Measurements from ENCODE around the gene PHF20.

PHF20 gene

DNA sequence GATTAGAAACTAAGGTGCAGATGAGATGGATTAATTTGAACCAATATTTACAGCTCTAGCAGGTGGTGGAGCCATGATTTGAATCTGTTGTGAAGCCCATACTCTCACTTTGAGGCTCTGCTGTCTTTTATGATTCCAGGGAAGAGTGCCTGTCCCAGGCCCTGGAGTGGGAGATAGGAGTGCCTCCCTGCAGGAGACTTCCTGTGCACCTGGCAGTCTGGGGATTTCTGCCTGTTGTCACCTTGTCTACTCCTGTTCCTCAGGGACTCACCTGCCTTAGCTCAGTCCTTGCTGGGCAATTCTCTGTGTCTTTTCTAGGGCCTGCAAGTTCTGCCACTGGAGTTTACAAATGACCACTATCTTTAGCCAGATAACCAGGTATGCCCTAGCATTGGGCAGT, 136.2 kb downstream of the PHF20 start:
- TF ChIP-seq, protein P1, sequence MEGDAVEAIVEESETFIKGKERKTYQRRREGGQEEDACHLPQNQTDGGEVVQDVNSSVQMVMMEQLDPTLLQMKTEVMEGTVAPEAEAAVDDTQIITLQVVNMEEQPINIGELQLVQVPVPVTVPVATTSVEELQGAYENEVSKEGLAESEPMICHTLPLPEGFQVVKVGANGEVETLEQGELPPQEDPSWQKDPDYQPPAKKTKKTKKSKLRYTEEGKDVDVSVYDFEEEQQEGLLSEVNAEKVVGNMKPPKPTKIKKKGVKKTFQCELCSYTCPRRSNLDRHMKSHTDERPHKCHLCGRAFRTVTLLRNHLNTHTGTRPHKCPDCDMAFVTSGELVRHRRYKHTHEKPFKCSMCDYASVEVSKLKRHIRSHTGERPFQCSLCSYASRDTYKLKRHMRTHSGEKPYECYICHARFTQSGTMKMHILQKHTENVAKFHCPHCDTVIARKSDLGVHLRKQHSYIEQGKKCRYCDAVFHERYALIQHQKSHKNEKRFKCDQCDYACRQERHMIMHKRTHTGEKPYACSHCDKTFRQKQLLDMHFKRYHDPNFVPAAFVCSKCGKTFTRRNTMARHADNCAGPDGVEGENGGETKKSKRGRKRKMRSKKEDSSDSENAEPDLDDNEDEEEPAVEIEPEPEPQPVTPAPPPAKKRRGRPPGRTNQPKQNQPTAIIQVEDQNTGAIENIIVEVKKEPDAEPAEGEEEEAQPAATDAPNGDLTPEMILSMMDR (IDR thresholded peaks at IDR 0.05; ENCODE audit: extremely low read depth, missing control alignments), result no peak
- no peak for DNase-seq (ENCODE audit: low spot score)

DNA sequence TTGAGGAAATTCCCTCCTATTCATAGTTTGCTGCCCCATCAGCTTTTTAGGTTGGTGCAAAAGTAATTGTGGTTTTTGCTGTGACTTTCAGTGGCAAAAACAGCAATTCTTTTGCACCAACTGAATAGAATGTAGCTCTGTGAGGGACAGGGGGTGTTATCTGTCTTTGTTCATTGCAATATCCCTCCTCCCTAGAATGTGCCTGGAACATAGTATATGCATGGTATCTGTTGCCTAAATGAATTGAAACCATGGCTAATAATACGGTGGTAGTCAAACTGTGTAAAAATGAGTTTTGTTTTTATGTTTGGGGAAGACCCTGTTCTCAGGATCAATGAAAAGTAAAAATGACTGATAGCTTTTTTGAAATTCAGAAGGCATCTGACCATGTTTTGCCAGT, 137.4 kb downstream of the PHF20 start:
- peak; percentile 12 for DNase-seq (ENCODE audit: low spot score)
- TF ChIP-seq, protein P1 (IDR thresholded peaks at IDR 0.05; ENCODE audit: extremely low read depth, missing control alignments), result no peak

DNA sequence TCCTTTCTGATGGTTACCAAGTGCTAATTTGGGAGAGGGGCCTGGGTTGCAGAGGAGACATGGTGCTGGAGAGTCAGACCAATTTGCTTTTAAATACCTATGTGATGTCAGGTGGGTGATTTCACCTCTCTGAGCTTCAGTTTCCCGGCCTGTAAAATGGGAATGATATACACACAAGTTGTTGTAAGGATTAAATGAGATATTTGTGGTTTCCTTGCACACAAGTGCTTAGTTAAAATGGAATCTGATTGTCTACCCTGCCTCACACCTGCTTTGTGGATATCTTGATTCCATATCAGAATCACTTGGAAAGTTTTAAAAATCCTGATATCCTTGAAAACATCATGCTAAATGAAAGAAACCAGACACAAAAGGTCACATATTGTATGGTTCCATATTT, 138.0 kb downstream of the PHF20 start:
- no peak for DNase-seq (ENCODE audit: low spot score)
- TF ChIP-seq, protein P1 (IDR thresholded peaks at IDR 0.05; ENCODE audit: extremely low read depth, missing control alignments), result no peak

DNA sequence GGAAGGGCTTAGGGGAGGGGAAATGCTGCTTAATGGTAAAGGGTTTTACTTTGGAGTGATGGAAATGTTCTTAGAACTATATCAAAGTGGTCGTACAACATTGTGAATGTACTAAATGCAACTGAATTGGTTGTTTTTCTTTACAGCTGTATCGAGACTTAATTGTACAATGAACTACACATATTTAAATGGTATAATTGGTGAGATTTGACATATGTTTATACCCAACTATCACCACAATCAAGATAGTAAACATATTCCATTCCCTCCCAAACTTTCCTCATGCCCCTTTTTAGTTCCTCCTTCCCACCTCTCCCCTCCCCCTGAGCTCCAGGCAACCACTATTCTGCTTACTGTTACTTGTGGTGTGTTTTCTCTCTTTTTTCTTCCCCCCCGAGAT, 138.4 kb downstream of the PHF20 start:
- DNase-seq (ENCODE audit: low spot score), result no peak
- TF ChIP-seq, protein P1 (IDR thresholded peaks at IDR 0.05; ENCODE audit: extremely low read depth, missing control alignments), result no peak

DNA sequence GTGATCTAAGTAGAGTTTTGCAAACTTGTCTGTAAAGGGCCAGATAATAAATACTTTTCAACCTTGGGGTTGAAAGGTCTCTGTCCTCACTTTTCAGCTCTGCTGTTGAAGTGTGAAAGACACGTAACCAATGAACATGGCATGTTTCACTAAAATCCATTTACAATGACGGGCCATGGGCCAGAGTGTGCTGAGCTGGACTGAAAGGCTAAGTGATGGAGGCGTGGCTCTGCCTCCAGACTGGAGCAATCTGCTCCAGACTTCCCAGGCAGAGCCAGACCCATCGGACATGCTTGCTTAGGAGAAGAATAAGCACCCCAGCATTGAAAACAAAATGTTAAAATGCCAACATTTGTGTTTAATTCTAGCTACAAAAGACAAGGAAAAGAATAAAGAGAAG, 141.1 kb downstream of the PHF20 start:
- DNase-seq (ENCODE audit: low spot score), result no peak
- TF ChIP-seq, protein P1 (IDR thresholded peaks at IDR 0.05; ENCODE audit: extremely low read depth, missing control alignments), result no peak

DNA sequence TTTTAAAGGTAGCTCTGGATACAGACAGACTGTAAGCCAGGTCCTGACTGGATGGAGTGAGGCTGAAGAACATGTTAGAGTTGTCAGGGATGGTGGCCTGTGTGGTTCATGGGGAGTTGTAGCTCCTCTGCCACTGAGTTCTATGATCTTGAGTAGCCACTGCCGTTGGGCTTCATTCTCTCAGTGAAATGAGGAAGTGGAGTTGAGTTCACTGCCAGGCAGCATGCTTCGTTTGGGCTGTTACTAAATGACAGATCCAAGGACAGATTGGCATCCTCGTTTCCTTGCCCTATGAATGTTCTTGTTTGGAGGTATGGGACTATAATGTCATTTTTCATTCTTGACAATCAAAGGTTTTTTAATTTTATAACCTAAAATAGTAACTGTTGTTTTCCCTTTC, 145.3 kb downstream of the PHF20 start:
- no peak for DNase-seq (ENCODE audit: low spot score)
- TF ChIP-seq, protein P1 (IDR thresholded peaks at IDR 0.05; ENCODE audit: extremely low read depth, missing control alignments), result no peak

DNA sequence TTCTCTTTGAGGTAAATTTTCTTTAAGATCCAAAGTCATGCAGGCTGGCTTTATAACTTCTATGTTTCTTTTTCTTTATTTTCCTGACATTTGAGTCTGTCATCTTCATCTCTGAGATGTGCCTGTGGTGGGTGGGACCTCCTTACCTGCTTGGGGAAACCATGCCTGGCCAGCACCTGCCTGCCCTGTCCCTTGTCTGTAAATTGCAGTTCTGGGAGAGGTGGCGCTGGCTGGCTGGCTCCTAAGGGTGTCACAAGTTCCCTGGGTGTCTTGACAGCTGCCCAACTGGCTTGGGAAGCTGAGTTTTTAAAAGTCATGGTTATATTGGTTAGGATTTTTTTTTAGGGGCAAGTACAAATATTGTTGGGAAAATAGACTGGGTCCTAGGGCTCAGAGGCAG, 146.2 kb downstream of the PHF20 start:
- TF ChIP-seq, protein P1 (IDR thresholded peaks at IDR 0.05; ENCODE audit: extremely low read depth, missing control alignments), result no peak
- no peak for DNase-seq (ENCODE audit: low spot score)

Data from GM20000 (cell line).